ENCODE results near the gene MROH8.

- no peak; the same call in 1 of the 2 replicates for TF ChIP-seq CTCF (conservative IDR thresholded peaks at IDR 0.05)
- no peak for TF ChIP-seq EZH2 (IDR thresholded peaks at IDR 0.05; ENCODE audit: low read depth)
Observed at GRCh38 chr20:37081717-37082289, 97.5 kb downstream of the MROH8 start.
